GOT3 (cell line): ENCODE results near the gene PDXDC1.
"Not testable (repeated sequence)": the region's sequence is repeated elsewhere in the genome, so short reads cannot be mapped to it uniquely, and the experiment has no call there.

Experiments
- DNase-seq: peaks from one replicate; lab custom pipeline; 2025; ENCODE audit warnings: mixed read lengths; lab: John Stamatoyannopoulos, UW

Gene PDXDC1, protein sequence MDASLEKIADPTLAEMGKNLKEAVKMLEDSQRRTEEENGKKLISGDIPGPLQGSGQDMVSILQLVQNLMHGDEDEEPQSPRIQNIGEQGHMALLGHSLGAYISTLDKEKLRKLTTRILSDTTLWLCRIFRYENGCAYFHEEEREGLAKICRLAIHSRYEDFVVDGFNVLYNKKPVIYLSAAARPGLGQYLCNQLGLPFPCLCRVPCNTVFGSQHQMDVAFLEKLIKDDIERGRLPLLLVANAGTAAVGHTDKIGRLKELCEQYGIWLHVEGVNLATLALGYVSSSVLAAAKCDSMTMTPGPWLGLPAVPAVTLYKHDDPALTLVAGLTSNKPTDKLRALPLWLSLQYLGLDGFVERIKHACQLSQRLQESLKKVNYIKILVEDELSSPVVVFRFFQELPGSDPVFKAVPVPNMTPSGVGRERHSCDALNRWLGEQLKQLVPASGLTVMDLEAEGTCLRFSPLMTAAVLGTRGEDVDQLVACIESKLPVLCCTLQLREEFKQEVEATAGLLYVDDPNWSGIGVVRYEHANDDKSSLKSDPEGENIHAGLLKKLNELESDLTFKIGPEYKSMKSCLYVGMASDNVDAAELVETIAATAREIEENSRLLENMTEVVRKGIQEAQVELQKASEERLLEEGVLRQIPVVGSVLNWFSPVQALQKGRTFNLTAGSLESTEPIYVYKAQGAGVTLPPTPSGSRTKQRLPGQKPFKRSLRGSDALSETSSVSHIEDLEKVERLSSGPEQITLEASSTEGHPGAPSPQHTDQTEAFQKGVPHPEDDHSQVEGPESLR

GRCh38 chr16:14974656-14975417 lies at the start of gene PDXDC1:
TSS of gene PDXDC1 (plus strand) at chr16:14975026. CDS start at chr16:14975200, 174 bp downstream.
- peak; percentile 84 for DNase-seq

DNA sequence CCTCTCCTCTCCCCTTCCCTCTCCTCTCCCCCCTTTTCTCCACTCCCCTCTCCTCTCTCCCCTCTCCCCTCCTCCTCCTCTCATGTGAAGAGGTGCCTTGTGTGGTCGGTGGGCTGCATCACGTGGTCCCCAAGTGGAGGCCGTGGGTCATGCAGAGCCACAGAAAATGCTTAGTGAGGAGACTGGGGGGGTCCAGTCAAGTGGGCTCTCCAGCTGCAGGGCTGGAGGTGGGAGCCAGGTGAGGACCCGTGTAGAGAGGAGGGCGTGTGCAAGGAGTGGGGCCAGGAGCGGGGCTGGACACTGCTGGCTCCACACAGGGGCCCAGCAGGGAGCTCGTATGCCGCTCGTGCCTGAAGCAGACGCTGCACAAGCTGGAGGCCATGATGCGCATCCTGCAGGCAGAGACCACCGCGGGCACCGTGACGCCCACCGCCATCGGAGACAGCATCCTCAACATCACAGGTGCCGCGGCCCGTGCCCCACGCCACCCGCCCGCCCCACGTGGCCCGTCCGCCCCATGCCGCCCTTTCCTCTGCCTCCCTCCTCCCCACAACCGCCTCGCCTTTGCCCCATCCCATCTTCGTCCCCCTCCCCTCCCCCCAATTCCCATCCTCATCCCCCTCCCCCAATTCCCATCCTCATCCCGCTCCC lies 46.6 kb upstream of the PDXDC1 start:
- DNase-seq: not testable (repeated sequence)

DNA sequence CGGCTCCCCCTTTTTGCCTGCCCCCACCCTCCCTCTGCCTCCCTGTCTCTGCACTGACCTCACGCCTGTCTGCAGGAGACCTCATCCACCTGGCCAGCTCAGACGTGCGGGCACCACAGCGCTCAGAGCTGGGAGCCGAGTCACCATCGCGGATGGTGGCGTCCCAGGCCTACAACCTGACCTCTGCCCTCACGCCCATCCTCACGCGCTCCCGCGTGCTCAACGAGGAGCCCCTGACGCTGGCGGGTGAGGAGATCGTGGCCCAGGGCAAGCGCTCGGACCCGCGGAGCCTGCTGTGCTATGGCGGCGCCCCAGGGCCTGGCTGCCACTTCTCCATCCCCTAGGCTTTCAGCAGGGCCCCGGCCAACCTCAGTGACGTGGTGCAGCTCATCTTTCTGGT lies 45.6 kb upstream of the PDXDC1 start:
- DNase-seq: not testable (repeated sequence)

DNA sequence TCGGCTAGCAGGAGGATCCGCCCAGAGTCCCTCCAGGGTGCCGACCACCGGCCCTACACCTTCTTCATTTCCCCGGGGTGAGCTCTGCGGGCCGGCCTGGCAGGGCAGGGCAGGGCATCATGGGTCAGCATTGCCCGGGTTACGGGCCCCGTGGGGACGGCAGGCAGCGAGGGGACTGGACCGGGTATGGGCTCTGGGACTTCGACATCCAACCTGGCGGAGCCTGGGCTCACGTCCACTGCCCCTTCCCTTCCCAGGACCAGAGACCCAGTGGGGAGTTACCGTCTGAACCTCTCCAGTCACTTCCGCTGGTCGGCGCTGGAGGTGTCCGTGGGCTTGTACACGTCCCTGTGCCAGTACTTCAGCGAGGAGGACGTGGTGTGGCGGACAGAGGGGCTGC lies 44.6 kb upstream of the PDXDC1 start:
- DNase-seq: not testable (repeated sequence)

- not testable (repeated sequence) for DNase-seq
These were observed 43.9 kb upstream of the PDXDC1 start for GRCh38 chr16:14930971-14931370.

- not testable (repeated sequence) for DNase-seq
These were observed 42.0 kb upstream of the PDXDC1 start for GRCh38 chr16:14932581-14933375.

DNA sequence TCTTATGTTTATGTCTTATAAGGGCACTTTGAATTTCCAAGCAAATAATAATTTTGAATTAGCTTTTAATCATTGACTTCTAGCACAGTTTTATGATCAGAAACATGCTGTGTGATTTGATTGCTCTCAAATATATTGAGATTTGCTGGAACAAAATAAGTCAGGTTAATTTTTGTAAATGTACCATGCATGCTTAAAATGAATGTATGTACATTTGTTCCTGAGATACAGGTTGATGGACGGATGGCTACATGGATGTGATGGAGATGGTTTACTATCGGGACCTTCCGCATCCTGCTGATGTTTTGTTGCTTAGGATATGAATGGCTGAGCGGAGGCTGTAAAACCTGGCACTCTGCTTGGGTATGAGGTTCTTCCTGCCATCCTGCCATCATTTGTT lies 37.7 kb upstream of the PDXDC1 start, which contains the start of gene NPIPA1:
NPIPA1 (plus strand) TSS at position 301 of the 400 bp plus-strand sequence; CDS start at position 301, 0 bp downstream.
- DNase-seq: not testable (repeated sequence)

GRCh38 chr16:14937994-14938393 lies 36.8 kb upstream of the PDXDC1 start:
- DNase-seq: not testable (repeated sequence)

DNA sequence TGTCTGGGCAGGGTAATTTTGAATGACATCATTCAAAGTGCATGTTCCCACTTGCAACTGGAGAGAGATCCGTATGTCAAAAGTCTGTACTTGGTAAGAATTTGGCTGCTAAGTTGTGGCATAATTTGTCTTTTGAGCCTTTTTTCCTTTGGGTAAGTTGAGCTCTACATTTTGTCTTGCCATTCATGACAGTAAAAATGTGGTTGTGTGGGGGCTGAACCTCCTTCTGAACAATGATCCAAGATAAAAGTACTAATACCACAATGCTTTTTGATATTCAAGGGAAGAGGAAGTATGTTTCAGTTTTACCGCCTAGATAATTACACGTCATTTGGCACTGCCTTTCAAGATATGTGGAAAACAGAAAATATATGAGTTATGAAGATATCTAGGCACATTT lies 32.1 kb upstream of the PDXDC1 start:
- not testable (repeated sequence) for DNase-seq

DNA sequence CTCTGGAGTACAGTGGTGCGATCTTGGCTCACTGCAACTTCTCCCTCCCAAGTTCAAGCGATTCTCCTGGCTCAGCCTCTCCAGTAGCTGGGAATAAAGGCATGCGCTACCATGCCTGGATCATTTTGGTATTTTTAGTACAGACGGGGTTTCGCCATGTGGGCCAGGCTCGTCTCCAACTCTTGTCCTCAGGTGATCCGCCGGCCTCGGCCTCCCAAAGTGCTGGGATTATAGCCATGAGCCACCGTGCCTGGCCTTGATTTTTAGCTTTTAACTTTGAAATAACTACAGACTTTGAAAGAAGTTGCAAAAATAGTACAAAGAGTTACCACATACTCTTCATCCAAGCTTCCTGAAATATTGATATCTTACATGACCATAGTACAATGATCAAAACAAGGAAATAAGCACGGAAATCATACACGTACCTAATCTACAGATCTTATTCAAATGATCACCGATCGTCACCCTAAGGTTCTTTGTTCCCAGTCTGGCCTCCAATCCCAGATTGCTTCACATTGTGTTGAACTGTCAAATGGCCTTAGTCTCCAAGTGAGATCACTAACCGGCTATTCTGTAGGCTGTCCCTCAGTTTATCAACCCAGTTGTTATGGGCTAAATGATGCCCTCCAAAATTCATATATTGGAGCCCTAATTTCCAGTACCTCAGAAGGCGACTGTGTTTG lies 19.1 kb upstream of the PDXDC1 start:
- no peak for DNase-seq

DNA sequence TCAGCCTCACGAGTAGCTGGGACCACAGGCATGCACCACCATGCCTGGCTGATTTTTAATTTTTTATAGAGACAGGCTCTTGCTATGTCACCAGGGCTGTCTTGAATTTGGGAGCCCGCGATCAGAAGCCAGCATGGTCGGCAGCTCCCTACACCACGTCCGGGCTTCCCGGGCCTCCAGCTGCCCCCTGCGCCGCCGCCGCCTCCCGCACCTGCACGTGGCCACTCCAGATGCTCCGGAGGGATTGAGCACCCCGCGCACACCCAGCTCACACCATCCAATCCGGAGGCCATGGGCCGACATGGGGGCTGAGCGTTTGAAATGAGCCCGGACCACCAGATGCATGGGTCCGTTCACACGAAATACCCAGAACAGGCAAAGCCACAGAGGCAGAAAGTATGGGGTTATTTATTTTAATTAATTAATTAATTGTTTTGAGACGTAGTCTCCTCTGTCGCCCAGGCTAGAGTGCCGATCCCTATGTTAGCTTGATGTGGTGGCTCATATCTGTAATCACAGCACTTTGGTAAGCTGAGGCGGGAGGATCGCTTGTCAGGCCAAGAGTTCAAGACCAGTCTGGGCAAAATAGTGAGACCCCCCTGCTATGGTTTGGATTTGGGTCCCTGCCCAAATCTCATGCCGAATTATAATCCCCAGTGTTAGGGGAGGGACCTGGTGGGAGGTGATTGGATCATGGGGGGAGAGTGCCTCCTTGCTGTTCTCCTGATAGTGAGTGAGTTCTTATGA lies 17.1 kb upstream of the PDXDC1 start:
- no peak for DNase-seq

GRCh38 chr16:14958323-14958600 lies 16.6 kb upstream of the PDXDC1 start:
- DNase-seq: no peak

DNA sequence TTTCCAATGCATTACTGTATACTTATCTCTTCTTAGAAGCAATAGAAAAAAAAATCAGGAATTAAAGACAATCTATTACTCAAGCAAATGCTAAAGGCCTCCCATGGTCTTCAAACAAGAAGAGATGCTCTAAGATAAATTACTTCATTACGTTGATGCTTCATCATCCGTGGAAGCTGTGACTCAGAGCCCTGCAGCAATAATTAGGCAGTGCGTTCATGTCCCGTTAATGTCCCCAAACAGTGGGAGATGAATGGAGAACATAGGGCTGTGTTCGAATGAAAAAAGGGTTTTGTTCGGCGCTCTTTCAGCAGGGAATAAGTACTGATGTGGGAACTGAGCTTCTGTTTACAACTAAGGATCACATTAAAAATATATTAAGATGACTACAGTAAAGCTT lies 15.9 kb upstream of the PDXDC1 start:
- no peak for DNase-seq

GRCh38 chr16:14961405-14962186 lies 13.2 kb upstream of the PDXDC1 start:
- no peak for DNase-seq

- no peak for DNase-seq
These were observed 11.3 kb upstream of the PDXDC1 start for GRCh38 chr16:14963281-14964173.

DNA sequence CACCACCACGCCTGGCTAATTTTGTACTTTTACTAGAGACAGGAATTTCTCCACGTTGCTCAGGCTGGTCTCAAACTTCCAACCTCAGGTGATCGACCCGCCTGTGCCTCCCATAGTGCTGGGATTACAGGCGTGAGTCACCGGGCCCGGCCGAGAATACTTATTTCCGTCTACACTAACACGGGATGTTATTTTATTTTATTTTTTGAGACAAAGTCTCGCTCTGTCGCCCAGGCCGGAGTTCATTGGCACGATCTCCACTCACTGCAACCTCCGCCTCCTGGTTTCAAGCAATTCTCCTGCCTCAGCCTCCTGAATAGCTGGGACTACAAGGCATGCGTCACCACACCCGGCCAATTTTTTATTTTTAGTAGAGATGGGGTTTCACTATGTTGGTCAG lies 9.5 kb upstream of the PDXDC1 start:
- no peak for DNase-seq

- not testable (repeated sequence) for DNase-seq
These were observed 5.0 kb upstream of the PDXDC1 start for GRCh38 chr16:14969795-14970194.
